ENCODE data around the gene BACE1.

BACE1 gene

DNA sequence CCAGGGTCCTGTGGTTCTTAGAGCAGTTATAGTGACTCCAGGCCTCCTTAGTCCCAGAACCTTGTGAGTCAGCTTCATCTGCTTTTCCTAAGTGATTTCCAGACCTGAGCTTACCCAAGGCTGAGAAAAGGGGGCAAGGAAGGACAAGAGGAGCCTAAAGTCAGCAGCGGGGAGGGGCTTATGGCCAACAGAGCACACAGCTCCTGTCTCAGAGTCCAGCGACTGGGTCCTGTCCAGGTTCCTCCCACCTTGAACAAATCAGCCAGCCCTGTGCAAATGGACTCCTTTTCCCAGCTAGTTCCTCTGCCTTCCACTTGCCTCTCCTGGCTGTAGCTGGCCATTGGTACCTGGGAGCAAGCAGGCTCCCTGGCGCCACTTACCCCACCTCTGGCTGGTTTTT, 10.9 kb downstream of the BACE1 start:
- DNase-seq = no peak

DNA sequence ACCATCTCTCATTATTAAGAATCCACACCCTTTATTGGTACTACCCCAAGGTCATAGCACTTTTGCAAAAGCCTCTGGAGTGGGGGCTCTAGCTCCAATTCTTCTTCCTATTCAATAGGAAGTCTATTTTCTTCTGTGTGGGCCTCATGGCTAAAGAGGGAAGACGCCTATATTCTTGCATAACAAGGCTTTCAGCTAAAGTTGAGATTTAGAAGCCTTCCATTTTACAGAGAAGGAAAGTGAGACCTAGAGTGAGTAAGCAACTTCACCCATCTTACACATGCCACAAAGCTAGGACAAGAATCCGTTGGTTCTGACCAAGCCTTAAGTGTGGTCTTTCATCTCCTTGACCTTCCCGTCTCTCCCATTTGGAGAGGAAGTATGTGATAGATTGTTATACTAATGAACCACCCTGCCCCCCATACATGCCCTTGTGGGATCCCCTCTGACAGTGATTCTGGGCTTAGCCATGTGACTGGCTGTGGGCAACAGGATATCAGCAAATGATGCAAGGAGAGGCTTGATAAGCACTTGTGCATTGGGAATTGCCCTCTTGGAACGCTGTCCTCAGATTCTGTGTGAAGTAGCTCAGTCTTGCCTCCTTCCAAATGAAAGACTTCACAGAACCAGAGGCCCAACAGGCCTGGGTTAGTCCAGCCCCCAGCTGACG, 12.3 kb downstream of the BACE1 start:
- DNase-seq = no peak

DNA sequence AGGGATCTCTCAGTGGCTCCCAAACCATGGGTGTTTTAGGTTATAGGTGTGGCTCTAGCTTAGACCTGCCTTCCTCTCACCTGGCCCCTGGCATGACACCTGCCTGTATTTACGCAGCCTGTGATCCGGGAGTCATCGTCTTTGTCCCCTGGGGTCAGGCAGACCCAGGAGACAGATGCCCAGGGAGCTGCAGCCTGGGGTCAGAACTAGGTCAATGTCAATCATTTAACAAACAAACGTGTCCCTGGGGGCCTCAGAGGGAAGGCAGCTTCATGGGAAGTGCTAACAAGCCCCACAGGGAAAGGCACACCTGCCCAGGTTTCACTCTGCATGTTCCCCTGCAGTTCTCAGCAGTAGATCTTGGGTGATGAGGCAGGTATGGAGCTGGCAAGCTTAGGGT, 13.0 kb downstream of the BACE1 start:
- no peak for DNase-seq

DNA sequence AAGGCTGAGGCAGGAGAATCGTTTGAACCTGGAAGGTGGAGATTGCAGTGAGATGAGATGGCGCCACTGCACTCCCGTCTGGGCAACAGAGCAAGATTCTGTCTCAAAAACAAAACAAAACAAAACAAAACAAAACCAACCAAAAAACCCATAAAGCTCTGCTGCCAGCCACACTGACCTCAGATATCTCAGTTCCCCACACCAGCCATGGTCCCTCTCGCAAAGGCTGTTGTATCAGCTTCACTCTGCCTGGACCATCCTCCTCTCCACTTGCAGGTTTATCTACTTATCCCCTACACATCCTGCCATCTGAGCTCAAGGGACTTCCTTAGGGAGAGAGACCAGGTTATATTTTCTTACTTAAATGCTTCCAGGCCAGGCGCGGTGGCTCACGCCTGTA, 13.8 kb downstream of the BACE1 start:
- DNase-seq = no peak

DNA sequence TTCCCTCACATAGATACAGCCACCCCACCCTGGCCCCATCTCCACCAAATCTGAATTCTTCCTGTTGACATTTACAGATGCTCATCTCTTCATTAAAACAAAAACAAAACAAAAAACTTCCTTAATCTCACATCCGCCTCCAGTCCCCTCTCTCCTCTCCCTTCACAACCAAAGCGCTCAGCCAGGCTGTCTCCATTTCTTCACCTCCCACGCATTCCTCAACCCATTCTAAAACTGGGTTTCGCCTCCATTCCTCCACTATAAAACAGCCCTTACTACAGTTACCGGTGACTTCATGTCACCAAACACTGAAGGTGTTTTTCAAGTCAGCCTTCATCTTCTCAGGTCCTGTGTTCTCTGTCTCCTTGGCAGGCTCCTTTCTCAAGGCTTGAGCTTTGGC, 15.3 kb downstream of the BACE1 start:
- DNase-seq = no peak

DNA sequence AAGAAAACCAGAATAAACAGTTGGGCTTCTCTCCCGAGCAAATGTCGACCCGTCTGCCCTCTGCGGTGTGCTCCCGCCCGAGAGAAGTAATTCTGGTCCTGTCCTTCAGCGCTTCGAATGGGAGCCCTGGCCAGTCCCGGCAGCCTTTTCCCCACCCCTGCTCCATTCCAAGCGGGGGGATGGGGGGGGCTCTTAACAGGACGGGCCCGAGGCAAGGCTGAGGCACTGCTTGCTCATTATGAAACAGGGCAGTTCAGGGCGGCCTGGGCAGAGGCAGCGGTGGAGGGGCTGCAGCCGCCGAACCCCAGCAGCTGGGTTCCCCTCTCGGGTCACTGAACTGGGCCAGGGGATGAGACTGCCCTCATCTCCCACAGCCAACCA, 15.8 kb downstream of the BACE1 start:
- no peak for DNase-seq

DNA sequence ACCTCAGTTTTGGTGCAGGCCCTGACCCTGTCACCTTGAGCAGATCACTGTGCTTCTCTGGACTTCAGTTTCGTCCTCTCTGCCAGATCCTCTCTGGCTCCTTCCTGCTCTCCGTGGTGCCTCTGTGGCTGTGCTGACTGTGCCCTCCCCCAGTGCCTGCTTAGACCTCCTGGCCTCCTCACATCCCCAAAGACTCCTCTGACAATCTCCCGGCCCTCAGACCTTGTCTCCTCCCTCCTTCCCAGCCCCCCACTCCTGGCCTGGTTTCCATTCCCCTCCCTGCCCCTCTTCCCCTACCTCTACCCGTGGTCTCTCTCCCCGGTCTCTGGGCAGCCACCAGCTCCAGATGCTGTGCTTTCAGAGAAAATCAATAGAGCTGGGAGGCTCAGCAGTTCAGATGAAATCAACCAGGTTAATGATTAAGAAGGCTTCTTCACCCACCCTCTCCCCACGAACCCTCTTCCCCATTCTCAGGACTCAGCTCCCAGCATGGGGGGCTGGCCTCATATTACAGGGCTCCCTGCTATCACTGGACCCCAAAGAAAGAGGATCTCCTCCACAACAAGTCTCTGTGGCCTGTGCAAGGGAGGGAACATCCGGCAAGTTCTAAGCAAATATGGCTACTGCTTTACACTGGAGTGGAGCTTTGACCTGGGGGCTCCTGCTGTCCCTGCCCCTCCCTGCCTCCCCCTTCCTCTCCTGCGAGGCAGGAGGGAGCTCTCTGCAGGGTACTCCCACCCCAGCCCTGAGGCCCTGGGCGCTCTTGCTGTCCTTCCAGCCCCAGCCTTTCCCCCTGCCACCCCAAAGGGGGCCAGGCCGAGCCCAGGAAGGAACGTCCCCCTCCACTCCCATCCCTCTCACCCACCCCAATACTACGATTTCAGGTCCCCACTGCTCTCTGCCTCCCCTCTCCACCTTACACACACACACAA, 16.4 kb downstream of the BACE1 start:
- no peak for DNase-seq

DNA sequence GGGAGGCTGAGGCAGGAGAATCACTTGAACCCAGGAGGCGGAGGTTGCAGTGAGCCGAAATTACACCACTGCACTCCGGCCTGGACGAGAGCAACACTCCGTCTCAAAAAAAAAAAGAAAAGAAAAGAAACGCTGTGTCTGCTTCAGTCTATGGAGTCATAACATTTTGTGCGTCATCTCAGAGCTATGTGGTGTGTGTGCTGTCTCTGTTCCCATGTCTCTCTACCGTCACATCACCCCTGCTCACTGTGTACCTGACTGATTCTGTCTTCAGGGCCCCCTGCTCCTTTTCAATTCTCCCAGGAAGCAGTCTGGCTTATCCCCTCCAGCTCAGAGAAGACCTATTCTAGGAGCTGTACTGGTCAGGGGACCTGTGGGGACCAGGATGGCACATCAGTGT, 17.9 kb downstream of the BACE1 start:
- DNase-seq = no peak

DNA sequence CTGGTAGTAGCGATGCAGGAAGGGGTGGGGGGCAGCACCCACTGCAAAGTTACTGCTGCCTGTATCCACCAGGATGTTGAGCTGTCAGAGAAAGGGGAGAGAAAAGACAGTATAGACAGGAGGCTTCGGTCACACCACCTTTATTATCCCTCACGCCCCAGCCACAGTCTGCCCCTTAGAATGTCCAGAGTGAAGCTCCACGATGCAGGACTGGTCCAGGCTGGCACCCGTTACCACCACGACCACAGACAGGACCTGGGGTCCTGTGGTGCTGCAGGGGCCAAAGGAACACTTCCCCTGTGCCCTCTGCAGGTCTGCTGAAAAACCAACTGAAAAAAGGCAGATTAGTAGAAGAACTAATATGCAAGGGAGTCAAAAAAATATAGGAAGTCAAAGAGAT, 19.2 kb downstream of the BACE1 start:
- DNase-seq = no peak

DNA sequence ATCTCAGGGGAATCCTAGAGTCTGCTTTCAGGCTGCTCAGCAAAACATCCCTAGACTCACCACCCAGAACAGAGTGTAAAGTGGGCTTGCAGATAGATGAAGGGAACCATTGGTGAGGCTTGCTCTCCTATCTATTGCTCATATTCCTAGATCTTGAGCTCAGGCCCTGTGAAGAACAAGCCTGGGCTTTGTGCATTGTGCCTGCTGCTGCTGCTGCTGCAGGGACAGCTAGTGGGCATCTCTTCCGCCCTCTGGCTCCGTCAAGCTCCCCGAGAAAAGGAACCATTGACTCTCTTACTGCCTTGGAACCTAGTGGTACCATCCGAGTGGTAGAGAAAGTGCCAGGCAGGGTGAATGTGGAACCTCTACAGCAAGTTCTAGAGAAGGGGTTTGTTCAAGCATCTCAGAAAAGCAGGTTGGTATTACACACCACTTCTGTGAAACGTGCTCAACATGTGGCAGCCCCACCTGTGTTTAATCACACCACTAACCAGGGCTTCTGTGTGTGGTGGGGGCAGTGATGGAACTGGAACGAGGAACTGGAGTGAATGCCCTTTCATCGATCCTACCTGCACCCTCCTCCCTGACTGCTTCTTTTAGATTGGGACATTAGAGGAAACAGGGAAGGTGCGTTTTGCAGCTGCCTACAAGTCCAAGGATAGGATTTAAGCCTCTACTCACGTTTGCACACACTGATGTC, 20.5 kb downstream of the BACE1 start:
- DNase-seq = no peak

DNA sequence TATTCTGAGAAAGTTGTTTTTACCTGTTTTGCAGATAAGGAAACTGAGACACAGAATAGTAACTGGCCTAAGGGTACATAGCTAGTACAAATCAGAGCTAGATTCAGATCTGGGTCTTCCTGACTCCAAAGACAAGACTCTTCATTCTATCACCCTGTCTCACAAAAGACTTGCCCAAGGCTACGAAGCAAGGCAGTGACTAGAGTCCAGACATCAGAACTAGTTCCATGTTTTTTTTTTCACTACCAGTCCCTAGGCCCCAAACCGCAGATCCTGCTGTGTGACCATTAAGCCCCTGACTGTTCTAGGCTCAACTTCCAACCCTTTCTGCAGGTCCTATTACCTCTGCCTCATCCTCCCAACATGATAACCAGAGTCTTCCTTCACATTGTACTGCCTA, 23.4 kb downstream of the BACE1 start:
- no peak for DNase-seq

DNA sequence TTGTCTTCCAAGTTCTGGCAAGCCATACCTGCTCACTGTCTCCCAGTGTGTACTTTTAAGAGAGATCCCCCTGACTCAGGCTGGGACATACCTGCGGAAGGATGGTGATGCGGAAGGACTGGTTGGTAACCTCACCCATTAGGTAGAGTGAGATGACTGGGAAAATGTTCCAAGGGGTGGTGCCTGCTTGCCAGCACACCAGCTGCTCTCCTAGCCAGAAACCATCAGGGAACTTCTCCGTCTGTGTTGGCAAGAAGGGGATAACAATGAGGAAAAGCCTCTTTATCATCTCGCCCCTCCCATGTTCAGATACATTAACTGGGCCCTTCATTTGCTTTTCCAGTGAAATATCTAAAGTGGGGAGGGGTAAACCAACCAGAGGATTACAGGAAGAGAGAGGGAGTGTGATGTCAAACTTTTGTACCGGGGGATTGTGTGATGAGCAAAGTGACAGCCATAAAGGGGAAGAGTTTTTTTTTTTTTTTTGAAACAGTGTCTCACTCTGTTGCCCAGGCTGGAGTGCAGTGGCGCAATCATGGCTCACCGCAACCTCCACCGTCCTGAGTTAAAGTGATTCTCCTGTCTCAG, 25.2 kb downstream of the BACE1 start, which contains the start of gene BACE1-AS:
BACE1-AS (plus strand) TSS at position 538 of the 588 bp plus-strand sequence.
- DNase-seq = no peak

DNA sequence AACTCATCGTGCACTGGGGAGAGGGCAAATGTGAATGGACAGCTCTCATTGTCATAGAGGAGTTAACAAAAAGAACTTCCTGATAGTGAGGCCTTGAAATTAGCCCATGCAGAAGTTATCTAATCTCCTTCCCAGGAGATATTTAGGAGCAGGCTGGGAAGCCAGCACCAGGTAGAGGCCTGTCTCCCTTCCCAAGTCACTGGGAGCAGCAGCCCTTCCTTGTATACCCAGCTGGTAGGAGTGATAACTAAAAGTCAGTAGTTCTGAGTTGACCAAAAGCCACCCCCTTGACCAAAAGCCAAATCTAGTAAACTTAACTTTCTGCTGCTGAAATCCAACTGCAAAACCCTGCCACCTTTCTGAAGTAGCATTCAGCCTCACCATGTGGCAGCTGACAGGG, 26.3 kb downstream of the BACE1 start:
- no peak for DNase-seq

DNA sequence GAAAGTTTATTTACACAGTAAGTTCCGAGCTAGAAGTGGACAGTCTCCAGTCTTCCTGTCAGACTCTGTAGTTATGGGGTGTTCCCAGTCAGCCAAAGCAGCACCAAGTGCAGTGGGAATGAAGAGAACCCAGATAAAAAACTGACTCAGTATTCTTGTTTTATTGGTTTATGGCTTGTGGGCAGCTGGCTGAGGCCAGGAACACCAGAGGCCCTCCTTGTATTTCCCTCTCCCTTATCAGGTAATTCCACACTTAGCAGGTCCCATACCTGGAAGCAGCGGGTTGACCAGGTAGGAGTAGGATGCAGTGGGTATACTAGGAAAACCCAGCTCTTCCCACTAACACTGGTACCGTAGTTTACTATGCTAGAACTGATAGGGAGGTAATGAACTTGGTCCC, 28.4 kb downstream of the BACE1 start:
- no peak for DNase-seq

DNA sequence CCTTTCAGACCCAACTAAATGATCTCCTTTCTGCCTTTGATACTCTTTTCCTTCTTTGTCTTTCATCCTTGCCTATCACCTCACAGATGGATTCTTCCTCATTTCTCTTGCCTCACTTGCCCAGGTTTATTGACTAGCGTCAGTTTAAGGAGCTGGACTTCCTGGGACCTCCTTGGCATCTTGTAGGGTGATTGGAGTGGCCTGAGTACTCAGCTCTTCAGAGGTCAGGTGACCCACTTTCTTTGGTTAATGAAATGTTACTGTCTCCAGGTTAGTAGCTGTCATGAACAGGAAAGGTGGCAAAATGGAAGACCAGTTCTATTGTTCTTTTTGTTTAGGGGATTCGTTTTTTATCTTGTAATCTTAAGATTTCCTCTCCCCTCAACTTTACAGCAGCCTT, 29.5 kb downstream of the BACE1 start:
- no peak for DNase-seq

DNA sequence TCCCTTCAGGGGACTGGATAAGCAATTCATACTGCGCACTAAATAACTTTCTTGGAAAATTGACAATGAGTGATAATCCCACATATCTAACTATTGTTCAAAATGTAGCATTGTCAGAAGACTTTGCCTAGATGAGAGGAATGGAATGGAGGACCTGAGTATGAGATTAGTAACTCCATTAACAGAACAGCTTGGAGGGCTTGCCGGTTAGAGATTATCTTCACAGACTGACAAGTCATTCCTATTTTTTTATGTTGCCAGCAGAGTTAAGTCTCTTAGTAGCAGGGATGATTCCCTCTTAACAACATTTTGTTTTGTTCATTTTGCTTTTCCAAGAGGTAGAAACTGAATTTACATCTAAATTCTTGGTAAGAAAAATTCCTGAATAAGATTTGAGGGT, 32.0 kb downstream of the BACE1 start:
- no peak for DNase-seq

DNA sequence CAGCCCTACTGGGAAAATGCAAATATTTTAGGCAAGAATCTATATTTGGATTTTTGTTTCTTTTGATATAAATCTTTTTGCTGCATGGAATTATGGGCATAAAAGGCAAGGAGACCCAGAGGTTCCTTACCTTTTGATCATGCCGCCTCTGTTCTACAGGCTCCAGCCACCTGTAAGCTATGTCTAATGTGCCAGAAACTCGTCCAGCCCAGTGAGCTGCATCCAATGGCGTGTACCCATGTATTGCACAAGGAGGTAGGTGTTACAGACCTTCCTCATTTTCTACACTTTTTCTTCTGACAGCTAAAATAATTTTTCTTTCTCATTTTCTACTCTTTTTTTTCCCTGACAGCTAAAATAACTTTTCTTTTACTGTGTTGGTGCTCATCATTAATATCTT, 33.1 kb downstream of the BACE1 start:
- DNase-seq = no peak

DNA sequence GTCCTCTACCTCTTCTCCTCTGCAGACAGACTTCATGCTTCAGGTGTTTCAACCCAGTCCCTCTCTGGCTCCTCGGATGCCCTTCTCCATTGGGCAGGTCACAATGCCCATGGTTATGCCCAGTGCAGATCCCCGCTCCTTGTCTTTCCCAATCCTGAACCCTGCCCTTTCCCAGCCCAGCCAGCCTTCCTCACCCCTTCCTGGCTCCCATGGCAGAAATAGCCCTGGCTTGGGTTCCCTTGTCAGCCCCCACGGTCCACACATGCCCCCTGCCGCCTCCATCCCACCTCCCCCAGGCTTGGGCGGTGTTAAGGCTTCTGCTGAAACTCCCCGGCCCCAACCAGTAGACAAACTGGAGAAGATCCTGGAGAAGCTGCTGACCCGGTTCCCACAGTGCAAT, 34.2 kb downstream of the BACE1 start:
- no peak for DNase-seq

DNA sequence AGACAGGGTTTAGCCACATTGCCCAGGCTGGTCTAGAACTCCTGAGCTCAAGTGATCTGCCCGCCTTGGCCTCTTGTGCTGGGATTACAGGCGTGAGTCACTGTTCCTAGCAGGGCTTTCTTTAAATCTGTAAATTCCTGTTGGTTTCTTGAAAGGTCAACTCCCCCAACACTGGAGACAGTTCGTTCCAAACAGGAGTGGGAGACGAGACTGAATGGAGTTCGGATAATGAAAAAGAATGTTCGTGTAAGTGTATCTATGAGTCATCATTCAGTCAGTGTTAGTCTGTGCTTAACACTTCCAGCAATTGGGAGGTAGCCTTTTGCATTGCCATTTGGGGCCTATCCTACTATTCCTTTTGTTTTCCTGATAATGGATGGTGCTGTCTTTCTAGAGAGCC, 34.9 kb downstream of the BACE1 start:
- no peak for DNase-seq

DNA sequence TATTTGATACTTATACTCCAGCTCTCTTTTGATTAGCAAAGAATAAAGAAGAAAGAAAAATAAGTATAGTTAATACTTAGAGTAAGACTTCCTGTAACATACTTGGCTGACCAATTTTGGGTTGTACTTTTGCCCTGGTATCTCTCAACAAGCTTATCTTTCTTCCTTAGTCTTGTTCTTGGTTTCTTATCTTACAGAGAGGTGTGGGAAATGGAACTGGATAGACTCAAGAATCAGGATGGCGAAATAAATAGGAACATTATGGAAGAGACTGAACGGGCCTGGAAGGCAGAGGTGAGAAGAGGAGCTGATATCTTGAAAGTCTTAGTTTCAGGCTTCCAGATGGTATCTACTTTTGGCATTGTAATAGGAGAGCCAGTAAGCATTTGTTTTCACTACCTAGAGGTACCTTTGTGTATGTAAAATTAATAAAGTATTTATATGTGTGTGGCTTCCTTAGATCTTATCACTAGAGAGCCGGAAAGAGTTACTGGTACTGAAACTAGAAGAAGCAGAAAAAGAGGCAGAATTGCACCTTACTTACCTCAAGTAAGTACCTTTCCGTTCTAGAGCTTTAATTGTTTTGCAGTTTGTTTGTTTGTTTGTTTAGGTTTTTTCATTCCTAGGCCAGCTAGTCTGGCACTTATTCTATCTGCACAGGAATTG, 36.2 kb downstream of the BACE1 start:
- DNase-seq = no peak

DNA sequence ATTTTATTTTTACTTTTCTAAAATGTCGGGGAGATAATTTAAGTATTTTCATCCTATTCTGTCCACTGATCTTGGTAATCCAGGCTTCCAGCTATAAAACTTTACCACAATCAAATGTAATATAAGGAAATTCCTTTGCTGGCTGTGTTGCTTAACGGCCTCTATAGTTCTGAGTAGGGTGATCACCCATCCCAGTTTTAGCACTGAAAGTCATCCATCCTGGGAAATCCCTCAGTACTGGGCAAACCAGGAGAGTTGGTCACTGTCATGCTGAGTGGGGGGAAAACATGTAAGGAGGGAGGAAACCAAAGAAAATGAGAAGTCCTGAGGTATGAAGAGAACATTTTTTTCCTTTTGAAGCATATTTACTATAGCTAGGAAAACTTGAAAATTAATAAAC, 37.7 kb downstream of the BACE1 start:
- no peak for DNase-seq

DNA sequence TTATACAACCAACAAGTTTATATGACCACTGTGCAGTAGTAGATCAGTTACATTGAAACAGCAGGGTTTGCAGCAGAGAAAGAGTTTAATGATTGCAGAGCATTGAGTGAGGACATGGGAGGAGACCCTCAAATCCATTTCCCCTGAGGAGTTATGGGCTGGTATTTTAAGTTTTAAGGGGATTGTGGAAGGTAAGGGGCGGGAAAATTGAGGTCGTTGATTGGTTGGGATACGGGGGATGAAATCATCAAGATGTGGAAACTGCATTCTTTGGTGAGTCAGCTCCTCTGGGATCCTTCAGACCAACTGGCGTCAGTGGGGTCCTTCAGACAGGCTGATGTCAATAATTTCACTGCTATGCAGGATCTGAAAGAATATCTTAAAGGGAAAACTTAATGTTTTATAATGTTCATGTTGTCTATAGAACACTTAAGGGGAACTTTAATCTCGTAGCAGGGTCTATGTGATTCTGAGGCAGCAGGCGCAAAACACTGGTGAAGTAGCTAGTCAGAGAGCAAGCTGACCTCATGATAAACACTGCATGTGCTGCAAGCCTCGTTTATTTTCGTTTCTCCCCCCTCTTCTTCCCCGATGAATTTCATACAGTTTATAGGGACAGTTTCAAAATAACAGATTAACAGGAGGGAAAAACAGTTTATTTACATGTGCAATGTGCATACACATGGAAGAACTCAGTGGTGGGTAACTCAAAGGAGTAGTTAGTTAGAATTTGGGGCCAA, 42.3 kb downstream of the BACE1 start:
- no peak for DNase-seq

Measured in effector CD4-positive, alpha-beta T cell (primary cell).